ENCODE results near the gene RCAN2. TPM values are rescaled to one million over a fixed set of nuclear protein-coding genes. Genes with fewer than 3 reads are reported as not detected.

The RCAN2 gene
- 37.3 TPM for total RNA-seq

DNA sequence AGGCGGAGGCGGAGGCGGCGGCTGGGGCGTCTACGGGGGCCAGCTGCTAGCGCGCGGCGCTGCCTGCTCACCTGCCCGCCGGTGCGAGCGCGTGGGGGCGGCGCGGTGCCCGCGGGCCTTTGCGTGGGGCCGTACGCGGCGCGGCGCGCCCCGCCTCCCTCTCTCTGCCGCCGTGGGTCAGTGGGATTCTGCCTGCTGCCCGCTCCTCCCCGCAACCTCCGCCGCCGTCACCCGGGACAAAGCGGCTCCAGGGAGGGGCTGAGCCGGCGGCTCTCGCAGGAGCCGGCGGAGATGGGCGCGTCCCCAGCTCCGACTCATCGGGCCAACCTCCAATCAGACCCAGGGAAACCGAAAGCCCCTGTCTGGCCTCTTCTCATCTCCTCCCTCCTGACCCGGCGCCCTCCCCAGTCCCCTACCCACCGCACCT is at the start of gene RCAN2:
RCAN2 (minus strand) TSS at position 249 of the 427 bp plus-strand sequence.

Other genes with a start within 250 kb of the RCAN2 start
- gene CYP39A1, start 161.4 kb upstream of the RCAN2 start, total RNA-seq: 18.6 TPM
- 97.2 TPM for gene SLC25A27, start 161.5 kb upstream of the RCAN2 start, total RNA-seq
- gene TDRD6, start 196.4 kb upstream of the RCAN2 start, total RNA-seq: 2.6 TPM
- gene PLA2G7, start 243.9 kb upstream of the RCAN2 start, total RNA-seq: 1.9 TPM